MM.1S (cell line): ENCODE measurements around the gene LHX5.

Experiments used
- EZH2 ChIP-seq: fragments of 300-600 bp; sonication (generic); optimal IDR thresholded peaks from 2 replicates; pipeline ENCODE3; 2017; ENCODE audit warnings: low read depth, mild to moderate bottlenecking, antibody characterized with exemption, low read length, mixed read lengths
- EZH2phosphoT487 ChIP-seq: fragments of 300-600 bp; sonication (generic); IDR thresholded peaks from 2 replicates; pipeline ENCODE4 v1.6.1; 2018; ENCODE audit warnings: antibody characterized with exemption, low read length
- TF ChIP-seq, protein P1 (sequence below): fragments of 300-600 bp; sonication (generic); IDR thresholded peaks from 2 replicates; pipeline ENCODE4 v1.5.1; 2016; ENCODE audit warnings: antibody characterized with exemption, low read length, mixed read lengths

- TF ChIP-seq, protein P1, sequence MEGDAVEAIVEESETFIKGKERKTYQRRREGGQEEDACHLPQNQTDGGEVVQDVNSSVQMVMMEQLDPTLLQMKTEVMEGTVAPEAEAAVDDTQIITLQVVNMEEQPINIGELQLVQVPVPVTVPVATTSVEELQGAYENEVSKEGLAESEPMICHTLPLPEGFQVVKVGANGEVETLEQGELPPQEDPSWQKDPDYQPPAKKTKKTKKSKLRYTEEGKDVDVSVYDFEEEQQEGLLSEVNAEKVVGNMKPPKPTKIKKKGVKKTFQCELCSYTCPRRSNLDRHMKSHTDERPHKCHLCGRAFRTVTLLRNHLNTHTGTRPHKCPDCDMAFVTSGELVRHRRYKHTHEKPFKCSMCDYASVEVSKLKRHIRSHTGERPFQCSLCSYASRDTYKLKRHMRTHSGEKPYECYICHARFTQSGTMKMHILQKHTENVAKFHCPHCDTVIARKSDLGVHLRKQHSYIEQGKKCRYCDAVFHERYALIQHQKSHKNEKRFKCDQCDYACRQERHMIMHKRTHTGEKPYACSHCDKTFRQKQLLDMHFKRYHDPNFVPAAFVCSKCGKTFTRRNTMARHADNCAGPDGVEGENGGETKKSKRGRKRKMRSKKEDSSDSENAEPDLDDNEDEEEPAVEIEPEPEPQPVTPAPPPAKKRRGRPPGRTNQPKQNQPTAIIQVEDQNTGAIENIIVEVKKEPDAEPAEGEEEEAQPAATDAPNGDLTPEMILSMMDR, result no peak
- no peak for TF ChIP-seq EZH2
- no peak for TF ChIP-seq EZH2phosphoT487
Measured at GRCh38 chr12:113449839-113450238, 21.8 kb downstream of the LHX5 start.
